ENCODE results near the gene TBC1D8B. TPM values are rescaled to one million over a fixed set of nuclear protein-coding genes. Genes with fewer than 3 reads are reported as not detected.

TBC1D8B gene
- total and polyA plus RNA-seq, 9 of the 15 experiments (the other 6 are each of a cell fraction or from before 2014, with no cell fraction given) = 0.04 to 0.36 (median 0.10) TPM; not detected in 1

DNA sequence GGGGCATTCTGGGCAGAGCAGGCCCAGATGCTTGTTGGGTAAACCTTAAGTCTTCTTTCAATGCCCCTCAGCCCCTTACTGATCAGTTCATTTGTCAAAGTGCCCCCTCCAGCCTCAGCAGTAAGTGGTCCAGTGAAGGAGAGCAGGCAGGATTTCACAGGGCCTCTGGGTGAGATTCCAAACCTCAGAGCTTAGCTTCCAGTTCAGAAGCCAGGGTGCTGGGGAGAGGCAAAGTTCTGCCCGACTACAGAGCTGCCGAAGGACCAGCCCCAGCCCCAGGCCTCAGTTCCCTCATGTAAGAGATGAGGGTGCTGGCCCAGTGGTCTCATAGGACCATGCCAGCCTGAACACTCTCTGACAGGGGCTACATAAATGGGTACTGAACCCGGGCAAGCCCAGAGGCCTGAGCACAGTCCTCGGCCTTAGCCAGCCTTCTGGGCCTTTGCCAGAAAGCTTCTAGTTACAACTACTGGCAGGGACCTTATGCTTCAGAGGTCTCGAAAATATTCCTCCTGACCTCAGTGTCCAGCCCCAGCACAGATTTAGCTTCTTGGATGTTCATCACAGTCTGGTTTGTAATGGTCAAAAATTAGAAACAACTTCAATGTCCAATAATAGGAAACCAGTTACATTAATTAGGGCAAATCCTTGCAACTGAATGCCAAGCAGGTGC is 101.5 kb downstream of the TBC1D8B start (continued):
- TF ChIP-seq HBP1 (CRISPR knock-in tag; IDR thresholded peaks at IDR 0.05) = no peak
- no peak for TF ChIP-seq SMAD3 (CRISPR knock-in tag; conservative IDR thresholded peaks at IDR 0.05)

DNA sequence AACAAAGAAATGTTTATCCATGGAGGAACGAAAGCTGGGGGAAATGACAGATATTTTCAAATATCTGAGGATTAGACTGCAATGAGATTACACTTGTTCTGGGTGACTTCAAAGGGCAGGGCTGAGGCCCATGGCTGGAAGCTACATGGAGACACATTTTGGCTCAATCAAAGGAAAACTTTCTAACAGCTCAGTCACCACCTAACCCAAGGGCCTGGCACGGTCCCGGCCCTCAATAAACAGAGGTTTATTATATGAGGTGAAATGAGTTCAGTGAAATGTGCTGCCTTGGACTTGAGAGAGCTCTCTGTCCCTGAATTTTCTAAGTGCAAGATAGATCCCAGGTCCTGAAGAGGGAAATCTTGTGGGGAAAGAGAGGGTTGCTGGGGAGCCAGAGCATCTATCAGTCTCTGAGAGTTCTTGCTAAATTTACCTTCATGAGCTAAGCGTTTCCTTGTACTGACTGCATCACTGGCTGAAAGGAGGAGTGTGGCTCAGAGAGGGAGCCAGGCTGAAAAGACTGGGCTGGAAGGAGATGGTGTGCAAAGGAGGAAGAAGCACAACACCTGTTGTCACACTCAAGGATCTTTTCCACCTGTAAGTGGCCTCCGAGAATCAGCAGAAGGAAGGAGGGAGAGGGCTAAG is 102.7 kb downstream of the TBC1D8B start:
- POLR2A ChIA-PET = interaction anchor here (0.6 kb wide), 1 partner anchor 13 kb away, joined by 3 read pairs; no protein-coding TSS in a partner anchor
- TF ChIP-seq COPS2 (conservative IDR thresholded peaks at IDR 0.05) (no peak), MNT (conservative IDR thresholded peaks at IDR 0.05) (no peak), SAFB2 (IDR thresholded peaks at IDR 0.05; ENCODE audit: borderline replicate concordance, low read depth, low read length, severe bottlenecking) (no peak), CCNT2 (IDR thresholded peaks at IDR 0.05; ENCODE audit: borderline replicate concordance, extremely low read depth, insufficient read length, low read depth, low read length) (no peak), ZNF175 (CRISPR knock-in tag; IDR thresholded peaks at IDR 0.05; ENCODE audit: low read depth) (no peak), ZNF23 (CRISPR knock-in tag; IDR thresholded peaks at IDR 0.05) (no peak), BACH1 (tag; IDR thresholded peaks at IDR 0.05) (no peak), ZNF445 (CRISPR knock-in tag; IDR thresholded peaks at IDR 0.05; ENCODE audit: low read depth) (no peak)
- TF ChIP-seq, protein P1, sequence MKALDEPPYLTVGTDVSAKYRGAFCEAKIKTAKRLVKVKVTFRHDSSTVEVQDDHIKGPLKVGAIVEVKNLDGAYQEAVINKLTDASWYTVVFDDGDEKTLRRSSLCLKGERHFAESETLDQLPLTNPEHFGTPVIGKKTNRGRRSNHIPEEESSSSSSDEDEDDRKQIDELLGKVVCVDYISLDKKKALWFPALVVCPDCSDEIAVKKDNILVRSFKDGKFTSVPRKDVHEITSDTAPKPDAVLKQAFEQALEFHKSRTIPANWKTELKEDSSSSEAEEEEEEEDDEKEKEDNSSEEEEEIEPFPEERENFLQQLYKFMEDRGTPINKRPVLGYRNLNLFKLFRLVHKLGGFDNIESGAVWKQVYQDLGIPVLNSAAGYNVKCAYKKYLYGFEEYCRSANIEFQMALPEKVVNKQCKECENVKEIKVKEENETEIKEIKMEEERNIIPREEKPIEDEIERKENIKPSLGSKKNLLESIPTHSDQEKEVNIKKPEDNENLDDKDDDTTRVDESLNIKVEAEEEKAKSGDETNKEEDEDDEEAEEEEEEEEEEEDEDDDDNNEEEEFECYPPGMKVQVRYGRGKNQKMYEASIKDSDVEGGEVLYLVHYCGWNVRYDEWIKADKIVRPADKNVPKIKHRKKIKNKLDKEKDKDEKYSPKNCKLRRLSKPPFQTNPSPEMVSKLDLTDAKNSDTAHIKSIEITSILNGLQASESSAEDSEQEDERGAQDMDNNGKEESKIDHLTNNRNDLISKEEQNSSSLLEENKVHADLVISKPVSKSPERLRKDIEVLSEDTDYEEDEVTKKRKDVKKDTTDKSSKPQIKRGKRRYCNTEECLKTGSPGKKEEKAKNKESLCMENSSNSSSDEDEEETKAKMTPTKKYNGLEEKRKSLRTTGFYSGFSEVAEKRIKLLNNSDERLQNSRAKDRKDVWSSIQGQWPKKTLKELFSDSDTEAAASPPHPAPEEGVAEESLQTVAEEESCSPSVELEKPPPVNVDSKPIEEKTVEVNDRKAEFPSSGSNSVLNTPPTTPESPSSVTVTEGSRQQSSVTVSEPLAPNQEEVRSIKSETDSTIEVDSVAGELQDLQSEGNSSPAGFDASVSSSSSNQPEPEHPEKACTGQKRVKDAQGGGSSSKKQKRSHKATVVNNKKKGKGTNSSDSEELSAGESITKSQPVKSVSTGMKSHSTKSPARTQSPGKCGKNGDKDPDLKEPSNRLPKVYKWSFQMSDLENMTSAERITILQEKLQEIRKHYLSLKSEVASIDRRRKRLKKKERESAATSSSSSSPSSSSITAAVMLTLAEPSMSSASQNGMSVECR (CRISPR knock-in tag; IDR thresholded peaks at IDR 0.05) = no peak

More for the DNA sequence above, 102.7 kb downstream of the TBC1D8B start:
- intact Hi-C loops (cut with micrococcal nuclease) = no loop called here
- Histone ChIP-seq H3K9me1 (ENCODE audit: control insufficient read depth, insufficient read depth, low read length) (no peaks in the 10 kb centered on the region), H3K9ac (ENCODE audit: insufficient read depth in 1 of 2, low read depth in 2 of 2, low read length in 2 of 2) (no peak overlapping the region), H3K4me1 (replicated peaks in 1 of 2; ENCODE audit: control insufficient read depth in 2 of 2, insufficient read depth in 2 of 2, low read length in 2 of 2) (no peaks in the 10 kb centered on the region), H3K36me3 (ENCODE audit: control insufficient read depth, insufficient read depth, low read length) (no peaks in the 10 kb centered on the region), H2AFZ (ENCODE audit: low read depth, low read length) (no peak overlapping the region), H3K4me3 (no peak overlapping the region), H3K27ac (ENCODE audit: extremely low read depth, low read depth, low read length) (no peak overlapping the region), H3K27me3 (ENCODE audit: control insufficient read depth in 2 of 2, insufficient read depth in 2 of 2, low read length in 2 of 2) (no peaks in the 10 kb centered on the region; a peak in 1 of 5 replicates), H3K4me2 (ENCODE audit: insufficient read depth, low read length) (no peak overlapping the region), H3K9me3 (replicated peaks; ENCODE audit: control insufficient read depth, insufficient read depth, low read depth, low read length) (no peaks in the 10 kb centered on the region), H3K79me2 (ENCODE audit: control insufficient read depth, insufficient read depth, low read length) (no peaks in the 10 kb centered on the region), H4K20me1 (replicated peaks; ENCODE audit: control insufficient read depth, insufficient read depth, low read length) (no peaks in the 10 kb centered on the region)
- in situ Hi-C loops (cut with MboI) = no loop called here
- DNase-seq (ENCODE audit: extremely low read depth in 1 of 4, low spot score in 3 of 4) = no peak
- CTCF ChIA-PET (ENCODE audit: low intra/inter-chr PET ratio) = no interaction called here
- WGBS (ENCODE audit: insufficient coverage, low coverage, missing lambda C conversion rate) = 4% methylated on average over 5 of the region's 5 CpGs
- no peak for ATAC-seq
- no peak for FAIRE-seq
- BruUV-seq (replicated peaks) = no TSS peak
